ES-I3 (cell line): ENCODE results near the gene ALPI.

Experiments
- H3K36me3 ChIP-seq: 2 replicates; pipeline ENCODE4 v1.6.1; 2013; ENCODE audit warnings: mild to moderate bottlenecking, low read length, control low read depth, moderate library complexity; ENCODE audit not compliant: insufficient read depth
- H3K4me1 ChIP-seq: 2 replicates; pipeline ENCODE4 v1.6.1; 2013; ENCODE audit warnings: mild to moderate bottlenecking, control low read depth, low read length; ENCODE audit not compliant: insufficient read depth
- H3K9ac ChIP-seq: 2 replicates; pipeline ENCODE4 v1.6.1; 2013; ENCODE audit warnings: low read depth, mild to moderate bottlenecking, low read length, moderate library complexity
- H3K9me3 ChIP-seq: 2 replicates; pipeline ENCODE4 v1.6.1; 2013; ENCODE audit warnings: mild to moderate bottlenecking, low read length, moderate library complexity; ENCODE audit not compliant: control insufficient read depth, insufficient read depth

Gene ALPI

GRCh38 chr2:232496501-232497270 is 40.7 kb downstream of the ALPI start:
- H3K9me3 ChIP-seq = no peaks in the 10 kb centered on the region
- no peak overlapping the region for H3K9ac ChIP-seq
- no peaks in the 10 kb centered on the region for H3K36me3 ChIP-seq
- H3K4me1 ChIP-seq = peaks cover 7% of the 10 kb centered on the region; the same call in 1 of the 2 replicates

DNA sequence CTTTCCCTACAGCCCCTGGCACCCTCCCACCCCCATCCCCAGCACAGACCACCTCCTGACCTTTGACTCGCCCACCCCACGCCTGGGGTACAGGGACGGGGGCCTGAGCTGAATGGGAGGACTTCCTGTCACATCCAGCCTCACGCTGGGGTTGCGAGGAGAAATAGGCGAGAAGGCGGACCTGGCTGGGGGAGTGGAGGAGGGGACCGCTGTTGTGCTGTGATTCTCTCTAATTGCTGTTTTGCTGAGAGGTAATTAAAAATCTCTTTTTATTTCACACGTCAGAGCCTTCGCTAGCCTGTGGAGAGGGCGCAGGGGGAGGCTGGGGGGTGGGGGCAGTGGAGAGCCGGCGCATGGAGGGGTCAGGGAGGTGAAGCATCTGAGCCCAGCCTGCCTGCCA is 41.4 kb downstream of the ALPI start:
- no peaks in the 10 kb centered on the region for H3K9me3 ChIP-seq
- H3K36me3 ChIP-seq = no peaks in the 10 kb centered on the region
- H3K9ac ChIP-seq = no peak overlapping the region
- H3K4me1 ChIP-seq = peaks cover 10% of the 10 kb centered on the region; the same call in 1 of the 2 replicates

DNA sequence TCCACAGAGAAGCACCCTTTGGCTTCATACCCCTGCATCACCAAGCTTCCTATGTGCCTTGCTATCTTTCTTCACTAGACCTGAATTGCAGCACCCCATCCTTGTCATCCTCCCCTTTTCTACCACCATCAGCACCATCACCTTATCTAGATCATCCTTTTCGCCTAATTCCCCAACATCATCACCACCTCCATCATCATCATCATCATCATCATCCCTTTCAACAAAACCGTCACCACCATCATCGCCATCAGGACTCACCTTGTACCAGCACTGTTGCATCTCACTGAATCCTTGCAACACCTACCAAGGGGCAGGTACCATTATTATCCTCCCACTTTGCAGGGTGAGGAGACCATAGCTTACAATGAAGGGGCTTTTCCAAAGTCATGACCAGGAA is 42.5 kb downstream of the ALPI start:
- H3K9me3 ChIP-seq = no peaks in the 10 kb centered on the region
- no peak overlapping the region for H3K9ac ChIP-seq
- H3K4me1 ChIP-seq = peaks cover 10% of the 10 kb centered on the region; the same call in 1 of the 2 replicates
- no peaks in the 10 kb centered on the region for H3K36me3 ChIP-seq

DNA sequence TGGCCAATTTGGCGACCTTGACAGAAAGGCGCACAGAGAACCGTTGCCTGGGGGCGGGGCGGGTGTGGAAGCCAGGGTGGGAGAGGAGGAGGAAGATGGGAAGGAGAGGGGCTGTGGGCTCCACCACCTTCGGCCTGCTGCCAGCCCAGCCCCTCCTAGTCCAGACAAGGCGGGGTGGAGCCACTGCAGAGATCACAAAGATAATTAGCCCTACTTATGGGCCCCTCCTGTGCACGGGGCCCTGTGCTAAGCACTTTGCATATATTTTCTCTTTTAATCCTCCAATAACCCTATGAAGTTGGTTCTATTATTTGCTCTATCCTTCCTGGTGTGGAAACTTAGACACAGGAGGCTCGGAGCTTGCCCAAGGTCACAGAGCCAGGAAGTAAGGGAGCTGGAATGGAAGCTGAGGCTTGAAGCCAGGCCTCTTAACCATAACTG is 45.4 kb downstream of the ALPI start:
- H3K36me3 ChIP-seq = no peaks in the 10 kb centered on the region
- no peak overlapping the region for H3K9ac ChIP-seq
- peaks cover 12% of the 10 kb centered on the region; the same call in 1 of the 2 replicates for H3K4me1 ChIP-seq
- H3K9me3 ChIP-seq = no peaks in the 10 kb centered on the region; the same call in 1 of the 2 replicates

DNA sequence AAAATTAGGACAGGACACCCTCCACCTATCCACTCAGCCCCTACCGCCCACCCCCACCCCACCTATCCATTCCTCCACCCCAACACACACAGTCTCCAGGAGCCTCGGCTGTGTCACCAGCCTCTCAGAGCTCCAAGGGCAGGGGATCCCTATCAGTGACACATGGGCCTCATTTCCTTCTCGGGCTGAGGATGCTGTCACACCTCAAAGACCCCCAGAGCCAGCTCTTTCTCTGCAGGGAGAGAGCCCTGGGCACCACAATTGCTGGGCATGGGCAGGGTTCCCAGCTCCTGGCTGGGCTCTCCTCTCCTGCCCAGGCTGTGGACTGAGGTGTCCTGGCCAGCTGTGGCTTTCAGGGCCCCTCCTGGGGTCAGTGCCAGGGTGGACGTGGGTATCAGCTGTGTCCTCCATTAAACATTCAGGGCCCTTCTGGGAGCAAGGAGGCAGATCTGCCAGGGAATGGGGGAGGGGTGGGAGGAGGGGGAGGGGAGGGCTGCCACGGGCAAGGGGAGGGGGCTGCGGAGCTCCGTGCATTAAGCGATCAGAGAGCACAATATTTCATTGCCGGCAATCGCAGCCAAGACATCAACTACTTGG is 45.9 kb downstream of the ALPI start:
- Histone ChIP-seq H3K4me1 (peaks cover 12% of the 10 kb centered on the region; the same call in 1 of the 2 replicates), H3K9ac (peak overlapping the region; percentile 66; the same call in 1 of the 2 replicates), H3K9me3 (no peaks in the 10 kb centered on the region; the same call in 1 of the 2 replicates), H3K36me3 (no peaks in the 10 kb centered on the region)

GRCh38 chr2:232502511-232502910 is 46.6 kb downstream of the ALPI start:
- Histone ChIP-seq H3K4me1 (peaks cover 12% of the 10 kb centered on the region; the same call in 1 of the 2 replicates), H3K9ac (peak overlapping the region; percentile 66; the same call in 1 of the 2 replicates), H3K36me3 (no peaks in the 10 kb centered on the region), H3K9me3 (no peaks in the 10 kb centered on the region; the same call in 1 of the 2 replicates)

DNA sequence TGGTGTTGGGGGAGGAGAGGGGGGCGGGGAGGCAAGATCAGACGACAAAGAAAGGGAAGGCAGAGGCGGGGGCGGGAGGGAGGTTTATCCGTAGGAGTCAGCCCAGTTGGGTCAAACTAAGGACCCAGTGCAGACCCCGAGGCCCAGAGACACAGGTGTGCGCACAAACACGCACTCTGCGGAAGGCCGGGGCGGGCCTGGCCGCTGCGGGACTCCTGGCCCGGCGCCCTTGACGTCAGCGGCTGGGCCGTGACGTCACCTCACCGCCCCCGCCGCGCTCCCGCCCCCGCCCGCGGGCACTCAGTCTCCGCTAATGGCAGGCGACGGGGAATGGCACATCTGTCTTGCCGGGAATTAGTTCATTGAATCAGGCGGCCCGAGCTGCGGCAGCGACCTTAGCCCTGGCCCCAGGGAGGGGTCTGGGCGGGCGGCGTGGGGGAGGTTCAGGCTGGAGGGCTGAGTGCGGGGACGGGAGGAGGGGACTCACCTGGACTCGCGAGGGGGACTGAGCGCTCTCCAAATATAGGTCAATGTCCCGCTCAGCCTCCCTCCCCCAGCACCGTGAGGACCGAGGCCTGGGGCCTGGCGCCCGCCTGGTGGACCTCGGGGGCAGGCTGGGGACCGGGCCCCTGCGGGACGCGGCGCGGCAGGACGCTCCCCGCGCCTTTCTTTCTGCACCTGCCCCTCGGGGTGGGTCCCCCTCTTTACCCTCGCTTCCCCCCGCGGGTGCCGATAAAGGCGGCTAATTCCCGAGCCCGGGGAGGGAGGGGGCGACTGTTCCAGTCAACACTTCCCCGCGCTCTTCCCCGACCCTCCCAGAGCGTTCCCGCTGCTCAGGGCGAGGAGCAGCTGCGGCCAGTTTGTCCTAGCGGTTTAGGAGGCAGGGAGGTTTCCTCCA is 47.2 kb downstream of the ALPI start:
- H3K9ac ChIP-seq = peak overlapping the region; percentile 66; the same call in 1 of the 2 replicates
- H3K9me3 ChIP-seq = no peaks in the 10 kb centered on the region; the same call in 1 of the 2 replicates
- H3K4me1 ChIP-seq = peaks cover 12% of the 10 kb centered on the region; the same call in 1 of the 2 replicates
- H3K36me3 ChIP-seq = no peaks in the 10 kb centered on the region

DNA sequence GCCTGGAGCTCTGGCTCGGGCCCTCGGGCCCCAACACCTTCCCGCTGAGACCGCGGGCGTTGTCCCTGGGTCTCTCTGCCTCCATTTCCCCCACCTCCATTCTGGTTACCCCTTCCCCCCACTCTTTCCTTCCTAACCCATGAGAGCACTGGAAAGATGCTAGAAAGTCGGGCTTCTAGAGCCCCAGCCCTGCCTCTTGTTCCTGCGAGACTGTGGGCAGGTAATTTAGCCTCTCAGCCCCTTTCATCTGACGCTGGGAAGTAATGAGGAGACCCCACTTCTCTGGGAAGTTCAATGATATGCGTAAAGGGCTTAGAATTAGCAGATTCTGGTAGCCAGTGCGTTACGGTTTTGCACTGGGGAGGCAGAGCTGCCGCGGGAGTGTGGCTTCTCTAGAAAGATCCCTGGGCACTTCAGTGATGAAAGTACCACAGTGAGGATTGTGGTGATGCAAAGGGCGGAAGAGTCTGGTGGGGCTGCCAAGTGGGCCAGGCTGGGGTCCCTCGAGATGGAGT is 47.9 kb downstream of the ALPI start:
- Histone ChIP-seq H3K4me1 (peaks cover 12% of the 10 kb centered on the region; the same call in 1 of the 2 replicates), H3K9me3 (no peaks in the 10 kb centered on the region; the same call in 1 of the 2 replicates), H3K36me3 (no peaks in the 10 kb centered on the region), H3K9ac (peak overlapping the region; percentile 66; the same call in 1 of the 2 replicates)

DNA sequence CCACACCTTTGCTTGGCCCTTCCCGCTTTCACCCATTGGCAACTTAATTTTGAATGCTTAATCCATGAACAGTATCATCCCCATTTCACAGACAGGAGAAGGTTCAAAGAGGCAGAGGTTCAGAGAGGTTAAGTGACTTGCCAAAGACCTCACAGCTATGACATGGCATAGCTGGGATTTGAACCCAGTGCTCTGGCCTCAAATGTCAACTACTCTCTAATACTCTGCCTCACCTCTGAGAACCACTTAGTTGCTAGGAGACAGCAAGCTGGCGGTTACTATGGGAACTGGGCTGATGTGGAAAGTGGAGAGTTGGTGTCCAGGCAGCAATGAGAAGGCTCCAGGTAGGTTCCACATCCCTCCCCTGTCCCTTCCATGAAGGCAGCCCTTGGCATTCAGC is 48.5 kb downstream of the ALPI start:
- peaks cover 12% of the 10 kb centered on the region; the same call in 1 of the 2 replicates for H3K4me1 ChIP-seq
- H3K9ac ChIP-seq = no peak overlapping the region
- H3K36me3 ChIP-seq = no peaks in the 10 kb centered on the region
- no peaks in the 10 kb centered on the region; the same call in 1 of the 2 replicates for H3K9me3 ChIP-seq

GRCh38 chr2:232505856-232506255 is 49.9 kb downstream of the ALPI start:
- peaks cover 12% of the 10 kb centered on the region; the same call in 1 of the 2 replicates for H3K4me1 ChIP-seq
- no peak overlapping the region for H3K9ac ChIP-seq
- H3K9me3 ChIP-seq = no peaks in the 10 kb centered on the region; the same call in 1 of the 2 replicates
- no peaks in the 10 kb centered on the region for H3K36me3 ChIP-seq

- H3K9ac ChIP-seq = no peak overlapping the region
- H3K9me3 ChIP-seq = no peaks in the 10 kb centered on the region; the same call in 1 of the 2 replicates
- no peaks in the 10 kb centered on the region for H3K36me3 ChIP-seq
- H3K4me1 ChIP-seq = peaks cover 12% of the 10 kb centered on the region; the same call in 1 of the 2 replicates
Measured at GRCh38 chr2:232506709-232507108, 50.8 kb downstream of the ALPI start.

DNA sequence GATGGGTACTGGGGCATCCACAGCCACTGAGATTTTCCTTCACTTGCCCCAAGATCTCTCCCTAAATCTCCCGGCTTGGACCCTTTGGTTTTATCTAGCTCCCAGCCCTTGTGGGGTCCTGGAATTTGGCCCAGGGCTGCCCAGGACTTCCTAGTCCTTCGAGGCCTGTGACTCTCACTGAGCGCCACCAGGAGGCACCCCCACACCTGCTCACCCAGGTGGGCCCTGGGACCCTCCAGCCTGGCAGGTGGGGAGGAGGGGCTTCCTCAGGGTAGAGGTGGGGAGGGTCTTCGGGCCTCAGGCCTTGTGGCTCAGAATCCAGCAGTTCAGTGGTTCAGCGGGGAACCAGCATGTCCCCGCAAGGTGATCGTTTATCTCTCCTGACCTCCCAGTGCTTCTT is 52.3 kb downstream of the ALPI start:
- no peaks in the 10 kb centered on the region; the same call in 1 of the 2 replicates for H3K9me3 ChIP-seq

More for the DNA sequence above, 52.3 kb downstream of the ALPI start:
- no peak overlapping the region for H3K9ac ChIP-seq
- no peaks in the 10 kb centered on the region for H3K36me3 ChIP-seq
- H3K4me1 ChIP-seq = peaks cover 9% of the 10 kb centered on the region; the same call in 1 of the 2 replicates
